SK-N-SH (cell line): ENCODE results near the gene SPAG6. TPM values are rescaled to one million over a fixed set of nuclear protein-coding genes. Genes with fewer than 3 reads are reported as not detected.

Experiments used
- CTCF ChIA-PET: fragments of 300-600, 350-600 bp; formaldehyde crosslinking; extraction: SDS; loops from one replicate; lab custom pipeline; 2021; lab: Yijun Ruan, JAX
- POLR2A ChIA-PET: fragments of 350-600 bp; sonication (Branson Sonifier 250); formaldehyde crosslinking; extraction: SDS; loops from one replicate; lab custom pipeline; 2020; ENCODE audit warnings: antibody characterized with exemption, inconsistent platforms; lab: Yijun Ruan, JAX
- DNase-seq: peaks from one replicate; pipeline ENCODE4 v3.0.0; 2012
- H2AFZ ChIP-seq: fragments of 200-600 bp; sonication (generic); 2 replicates; pipeline ENCODE4 v1.8.1; 2016; ENCODE audit warnings: antibody characterized with exemption, mild to moderate bottlenecking, low read depth
- H3F3A ChIP-seq: fragments of 200-600 bp; sonication (generic); replicated peaks from 2 replicates; pipeline ENCODE3; 2016; ENCODE audit warnings: antibody characterized with exemption, mild to moderate bottlenecking; ENCODE audit not compliant: insufficient read depth
- H3K27ac ChIP-seq, 2 experiments: fragments of 200-500 bp in 1 of 2; fragments of 200-600 bp in 1 of 2; sonication (Bioruptor generic) in 1 of 2; sonication (generic), shearing (Covaris generic) in 1 of 2; 2 replicates each; pipeline versions ENCODE4 v1.5.1 to v1.6.1; 2014 to 2016; ENCODE audit warnings: low read depth in 2 of 2, inconsistent platforms in 1 of 2, low read length in 1 of 2, mild to moderate bottlenecking in 1 of 2, mixed read lengths in 1 of 2
- H3K27me3 ChIP-seq: fragments of 200-600 bp; sonication (generic), shearing (Covaris generic); 2 replicates; pipeline ENCODE4 v1.6.1; 2016; ENCODE audit warnings: mixed run types; ENCODE audit not compliant: insufficient read depth
- H3K36me3 ChIP-seq, 2 experiments: fragments of 200-500 bp in 1 of 2; fragments of 200-600 bp in 1 of 2; sonication (Bioruptor generic) in 1 of 2; sonication (generic) in 1 of 2; replicated peaks in 1 of 2; 2 replicates each; pipeline versions ENCODE3 to v1.5.1; 2014 to 2016; ENCODE audit warnings: low read length in 1 of 2, mild to moderate bottlenecking in 1 of 2; ENCODE audit not compliant: insufficient read depth in 2 of 2, control insufficient read depth in 1 of 2
- H3K4me1 ChIP-seq, 2 experiments: fragments of 200-500 bp in 1 of 2; fragments of 200-600 bp in 1 of 2; sonication (Bioruptor generic) in 1 of 2; sonication (generic), shearing (Covaris generic) in 1 of 2; 2 replicates each; pipeline versions ENCODE4 v1.5.1 to v1.6.1; 2014 to 2016; ENCODE audit warnings: low read depth in 1 of 2, low read length in 1 of 2, mixed run types in 1 of 2; ENCODE audit not compliant: insufficient read depth in 2 of 2, control insufficient read depth in 1 of 2
- H3K4me2 ChIP-seq: fragments of 200-600 bp; sonication (generic), shearing (Covaris generic); 2 replicates; pipeline ENCODE4 v1.6.1; 2017; ENCODE audit warnings: mixed run types
- H3K4me3 ChIP-seq, 2 experiments: fragments of 200-500 bp in 1 of 2; fragments of 200-600 bp in 1 of 2; sonication (Bioruptor generic) in 1 of 2; sonication (generic), shearing (Covaris generic) in 1 of 2; 2 replicates each; pipeline versions ENCODE4 v1.5.1 to v1.8.1; 2014 to 2016; ENCODE audit warnings: low read depth in 2 of 2, inconsistent platforms in 1 of 2, low read length in 1 of 2, mild to moderate bottlenecking in 1 of 2, mixed read lengths in 1 of 2, moderate library complexity in 1 of 2
- H3K79me2 ChIP-seq: fragments of 200-600 bp; sonication (generic); 2 replicates; pipeline ENCODE4 v1.8.1; 2017; ENCODE audit warnings: mild to moderate bottlenecking; ENCODE audit not compliant: insufficient read depth
- H3K9ac ChIP-seq: fragments of 200-600 bp; sonication (generic); 2 replicates; pipeline ENCODE4 v1.6.1; 2017; ENCODE audit warnings: mixed run types
- H3K9me2 ChIP-seq: fragments of 200-600 bp; sonication (generic); 2 replicates; pipeline ENCODE4 v1.6.1; 2017; ENCODE audit warnings: mixed run types
- H3K9me3 ChIP-seq: fragments of 200-600 bp; sonication (generic); 2 replicates; pipeline ENCODE4 v1.6.1; 2017; ENCODE audit warnings: mixed run types, mild to moderate bottlenecking, moderate library complexity
- H4K20me1 ChIP-seq: fragments of 200-600 bp; sonication (generic); 2 replicates; pipeline ENCODE4 v1.6.1; 2017; ENCODE audit warnings: mild to moderate bottlenecking, mixed run types; ENCODE audit not compliant: insufficient read depth
- CHD2 ChIP-seq: fragments of 150-350 bp; IDR thresholded peaks from 2 replicates; pipeline ENCODE4 v1.6.1; 2018; ENCODE audit warnings: low read length; ENCODE audit not compliant: partially characterized antibody
- ELF1 ChIP-seq: IDR thresholded peaks from 2 replicates; pipeline ENCODE4 v1.4.0; 2012
- EZH2phosphoT487 ChIP-seq: fragments of 200-600 bp; sonication (generic); IDR thresholded peaks from 2 replicates; pipeline ENCODE4 v1.6.1; 2017; ENCODE audit warnings: low read depth, mixed run types, mild to moderate bottlenecking, antibody characterized with exemption, moderate library complexity, borderline replicate concordance
- FOSL2 ChIP-seq: IDR thresholded peaks from 2 replicates; pipeline ENCODE4 v1.4.0; 2012; ENCODE audit warnings: low read depth, mild to moderate bottlenecking, moderate library complexity, borderline replicate concordance
- FOXM1 ChIP-seq: IDR thresholded peaks from 2 replicates; pipeline ENCODE4 v1.4.0; 2012; ENCODE audit warnings: low read depth, mild to moderate bottlenecking
- GABPA ChIP-seq: IDR thresholded peaks from 2 replicates; pipeline ENCODE4 v1.4.0; 2012; ENCODE audit warnings: low read depth, mild to moderate bottlenecking
- JUND ChIP-seq: IDR thresholded peaks from 2 replicates; pipeline ENCODE4 v1.4.0; 2012
- MEF2A ChIP-seq: IDR thresholded peaks from 2 replicates; pipeline ENCODE4 v1.4.0; 2012; ENCODE audit warnings: low read depth, borderline replicate concordance
- MXI1 ChIP-seq: IDR thresholded peaks from 2 replicates; pipeline ENCODE4 v1.6.1; 2012; ENCODE audit warnings: mild to moderate bottlenecking, low read depth, low read length, improper control_type of control experiment
- NFIC ChIP-seq: IDR thresholded peaks from 2 replicates; pipeline ENCODE4 v1.4.0; 2012; ENCODE audit warnings: borderline replicate concordance
- NRF1 ChIP-seq: IDR thresholded peaks from 2 replicates; pipeline ENCODE4 v1.6.1; 2012; ENCODE audit warnings: low read depth, mild to moderate bottlenecking, low read length
- RAD21 ChIP-seq: IDR thresholded peaks from 2 replicates; pipeline ENCODE4 v1.6.1; 2012; ENCODE audit warnings: mild to moderate bottlenecking, low read length
- RFX5 ChIP-seq: IDR thresholded peaks from 2 replicates; pipeline ENCODE4 v1.6.1; 2012; ENCODE audit warnings: mild to moderate bottlenecking, improper control_type of control experiment, low read length
- RXRA ChIP-seq: IDR thresholded peaks from 2 replicates; pipeline ENCODE4 v1.4.0; 2012; ENCODE audit warnings: low read depth, mild to moderate bottlenecking, borderline replicate concordance
- SMC3 ChIP-seq: IDR thresholded peaks from 2 replicates; pipeline ENCODE4 v1.6.1; 2012; ENCODE audit warnings: low read depth, low read length, improper control_type of control experiment
- TAF1 ChIP-seq: IDR thresholded peaks from 2 replicates; pipeline ENCODE4 v1.6.1; 2012; ENCODE audit warnings: low read depth, mild to moderate bottlenecking, low read length, moderate library complexity, borderline replicate concordance
- TEAD4 ChIP-seq: IDR thresholded peaks from 2 replicates; pipeline ENCODE4 v1.4.0; 2012; ENCODE audit warnings: mild to moderate bottlenecking, borderline replicate concordance; ENCODE audit not compliant: insufficient read depth
- WGBS: methylation state at CpG from one replicate; pipeline ENCODE4 v1.1.6; 2017; ENCODE audit warnings: low lambda C conversion rate; 5-methylcytosine and 5-hydroxymethylcytosine counted together
- polyA plus RNA-seq, 3 experiments: library from polyadenylated mRNA; depleted of rRNA; stranded (reverse); fragments of >200 nt; gene quantifications; 2 replicates each; pipeline ENCODE4 v1.2.3, GENCODE V29; 2012
- TF ChIP-seq, protein P1 (sequence below): IDR thresholded peaks from 2 replicates; pipeline ENCODE4 v1.4.0; 2012; ENCODE audit warnings: low read depth, borderline replicate concordance
- TF ChIP-seq, protein P2 (sequence below): fragments of 150-350 bp; IDR thresholded peaks from 2 replicates; pipeline ENCODE4 v1.6.1; 2016; ENCODE audit warnings: mild to moderate bottlenecking, low read depth, low read length
- TF ChIP-seq, protein P3 (sequence below): fragments of 200-600 bp; sonication (generic); IDR thresholded peaks from 2 replicates; pipeline ENCODE4 v1.6.1; 2017; ENCODE audit warnings: antibody characterized with exemption, mild to moderate bottlenecking, moderate library complexity

Gene SPAG6
- polyA plus RNA-seq, 1 of the 3 experiments (the other 2 are of a cell fraction): 0.77 TPM

DNA sequence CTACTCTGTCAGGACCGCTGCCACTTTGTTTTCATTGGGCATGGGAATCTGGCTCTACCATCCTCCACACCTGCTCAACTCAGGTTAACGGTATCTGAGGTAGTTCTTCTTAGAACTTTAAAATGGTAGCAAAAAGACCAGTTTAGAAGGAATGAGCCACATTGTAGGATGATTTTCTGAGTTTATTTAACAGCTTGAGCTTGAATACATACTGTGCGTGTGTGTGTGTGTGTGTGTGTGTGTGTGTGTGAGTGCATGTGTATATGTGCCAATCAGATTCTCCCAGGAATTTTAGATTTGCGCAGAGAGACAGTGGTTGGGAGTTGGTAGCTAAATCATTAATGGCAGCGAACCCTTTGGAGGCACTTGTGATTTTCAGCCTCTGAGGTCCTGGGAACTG is 81.4 kb downstream of the SPAG6 start:
- no peak for TF ChIP-seq RFX5
- no peak for TF ChIP-seq RAD21
- no peak for TF ChIP-seq FOSL2
- TF ChIP-seq TEAD4: no peak
- TF ChIP-seq, protein P1, sequence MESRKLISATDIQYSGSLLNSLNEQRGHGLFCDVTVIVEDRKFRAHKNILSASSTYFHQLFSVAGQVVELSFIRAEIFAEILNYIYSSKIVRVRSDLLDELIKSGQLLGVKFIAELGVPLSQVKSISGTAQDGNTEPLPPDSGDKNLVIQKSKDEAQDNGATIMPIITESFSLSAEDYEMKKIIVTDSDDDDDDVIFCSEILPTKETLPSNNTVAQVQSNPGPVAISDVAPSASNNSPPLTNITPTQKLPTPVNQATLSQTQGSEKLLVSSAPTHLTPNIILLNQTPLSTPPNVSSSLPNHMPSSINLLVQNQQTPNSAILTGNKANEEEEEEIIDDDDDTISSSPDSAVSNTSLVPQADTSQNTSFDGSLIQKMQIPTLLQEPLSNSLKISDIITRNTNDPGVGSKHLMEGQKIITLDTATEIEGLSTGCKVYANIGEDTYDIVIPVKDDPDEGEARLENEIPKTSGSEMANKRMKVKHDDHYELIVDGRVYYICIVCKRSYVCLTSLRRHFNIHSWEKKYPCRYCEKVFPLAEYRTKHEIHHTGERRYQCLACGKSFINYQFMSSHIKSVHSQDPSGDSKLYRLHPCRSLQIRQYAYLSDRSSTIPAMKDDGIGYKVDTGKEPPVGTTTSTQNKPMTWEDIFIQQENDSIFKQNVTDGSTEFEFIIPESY: no peak
- no peak for TF ChIP-seq GABPA
- TF ChIP-seq NFIC: no peak
- no peak for TF ChIP-seq CHD2
- no peak for TF ChIP-seq RXRA
- TF ChIP-seq EZH2phosphoT487: no peak
- TF ChIP-seq, protein P2, sequence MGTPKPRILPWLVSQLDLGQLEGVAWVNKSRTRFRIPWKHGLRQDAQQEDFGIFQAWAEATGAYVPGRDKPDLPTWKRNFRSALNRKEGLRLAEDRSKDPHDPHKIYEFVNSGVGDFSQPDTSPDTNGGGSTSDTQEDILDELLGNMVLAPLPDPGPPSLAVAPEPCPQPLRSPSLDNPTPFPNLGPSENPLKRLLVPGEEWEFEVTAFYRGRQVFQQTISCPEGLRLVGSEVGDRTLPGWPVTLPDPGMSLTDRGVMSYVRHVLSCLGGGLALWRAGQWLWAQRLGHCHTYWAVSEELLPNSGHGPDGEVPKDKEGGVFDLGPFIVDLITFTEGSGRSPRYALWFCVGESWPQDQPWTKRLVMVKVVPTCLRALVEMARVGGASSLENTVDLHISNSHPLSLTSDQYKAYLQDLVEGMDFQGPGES: no peak
- no peak for TF ChIP-seq NRF1
- TF ChIP-seq, protein P3, sequence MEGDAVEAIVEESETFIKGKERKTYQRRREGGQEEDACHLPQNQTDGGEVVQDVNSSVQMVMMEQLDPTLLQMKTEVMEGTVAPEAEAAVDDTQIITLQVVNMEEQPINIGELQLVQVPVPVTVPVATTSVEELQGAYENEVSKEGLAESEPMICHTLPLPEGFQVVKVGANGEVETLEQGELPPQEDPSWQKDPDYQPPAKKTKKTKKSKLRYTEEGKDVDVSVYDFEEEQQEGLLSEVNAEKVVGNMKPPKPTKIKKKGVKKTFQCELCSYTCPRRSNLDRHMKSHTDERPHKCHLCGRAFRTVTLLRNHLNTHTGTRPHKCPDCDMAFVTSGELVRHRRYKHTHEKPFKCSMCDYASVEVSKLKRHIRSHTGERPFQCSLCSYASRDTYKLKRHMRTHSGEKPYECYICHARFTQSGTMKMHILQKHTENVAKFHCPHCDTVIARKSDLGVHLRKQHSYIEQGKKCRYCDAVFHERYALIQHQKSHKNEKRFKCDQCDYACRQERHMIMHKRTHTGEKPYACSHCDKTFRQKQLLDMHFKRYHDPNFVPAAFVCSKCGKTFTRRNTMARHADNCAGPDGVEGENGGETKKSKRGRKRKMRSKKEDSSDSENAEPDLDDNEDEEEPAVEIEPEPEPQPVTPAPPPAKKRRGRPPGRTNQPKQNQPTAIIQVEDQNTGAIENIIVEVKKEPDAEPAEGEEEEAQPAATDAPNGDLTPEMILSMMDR: no peak
- no peak for TF ChIP-seq ELF1
- TF ChIP-seq SMC3: no peak
- TF ChIP-seq MXI1: no peak
- TF ChIP-seq JUND: no peak
- TF ChIP-seq MEF2A: no peak
- TF ChIP-seq TAF1: no peak
- TF ChIP-seq FOXM1: no peak
- H3K9me3 ChIP-seq: no peaks in the 10 kb centered on the region
- no peak overlapping the region for H3K4me3 ChIP-seq
- H3K79me2 ChIP-seq: no peaks in the 10 kb centered on the region
- no peaks in the 10 kb centered on the region for H3K9me2 ChIP-seq
- H2AFZ ChIP-seq: no peak overlapping the region
- H3K9ac ChIP-seq: no peak overlapping the region
- no peaks in the 10 kb centered on the region for H4K20me1 ChIP-seq
- ChIA-PET CTCF (interaction anchor here (1.3 to 1.8 kb wide), 2 partner anchors 15 to 40 kb away, joined by 3 to 6 read pairs; no protein-coding TSS in a partner anchor), POLR2A (no interaction called here)
- H3K4me1 ChIP-seq: peaks cover 8 to 25% of the 10 kb centered on the region in 2 experiments; a peak in 3 of 4 replicates
- no peaks in the 10 kb centered on the region for H3K36me3 ChIP-seq
- no peak overlapping the region for H3K4me2 ChIP-seq
- 96% methylated on average over 5 of the region's 5 CpGs for WGBS
- H3K27me3 ChIP-seq: no peaks in the 10 kb centered on the region
- H3F3A ChIP-seq: peaks cover 18% of the 10 kb centered on the region
- no peak for DNase-seq
- H3K27ac ChIP-seq: no peak overlapping the region
